ENCODE data around the gene DNAJC7. TPM values are rescaled to one million over a fixed set of nuclear protein-coding genes. Genes with fewer than 3 reads are reported as not detected.

The DNAJC7 gene, protein sequence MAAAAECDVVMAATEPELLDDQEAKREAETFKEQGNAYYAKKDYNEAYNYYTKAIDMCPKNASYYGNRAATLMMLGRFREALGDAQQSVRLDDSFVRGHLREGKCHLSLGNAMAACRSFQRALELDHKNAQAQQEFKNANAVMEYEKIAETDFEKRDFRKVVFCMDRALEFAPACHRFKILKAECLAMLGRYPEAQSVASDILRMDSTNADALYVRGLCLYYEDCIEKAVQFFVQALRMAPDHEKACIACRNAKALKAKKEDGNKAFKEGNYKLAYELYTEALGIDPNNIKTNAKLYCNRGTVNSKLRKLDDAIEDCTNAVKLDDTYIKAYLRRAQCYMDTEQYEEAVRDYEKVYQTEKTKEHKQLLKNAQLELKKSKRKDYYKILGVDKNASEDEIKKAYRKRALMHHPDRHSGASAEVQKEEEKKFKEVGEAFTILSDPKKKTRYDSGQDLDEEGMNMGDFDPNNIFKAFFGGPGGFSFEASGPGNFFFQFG
- 100 to 1,000 TPM in 1 of 6 donors, 10 to 100 TPM in 5; 53.2 to 109 (median 73.5) TPM for total RNA-seq

- TF ChIP-seq POLR2A (IDR thresholded peaks at IDR 0.05) (peak in 2 of 4 donors; percentile 66 to 80), EP300 (IDR thresholded peaks at IDR 0.05) (no peak), POLR2AphosphoS5 (IDR thresholded peaks at IDR 0.05) (peak; percentile 67 to 81), CTCF (IDR thresholded peaks at IDR 0.05) (peak in 4 of 6 experiments; percentile 7 to 28 (median 16))
- H3K9me3 ChIP-seq: no peaks in the 10 kb centered on the region
- H3K4me3 ChIP-seq: peak within 1 kb of the TSS; percentile 59 to 95 (median 80)
- H3K4me1 ChIP-seq: peaks cover 57 to 73% (median 59%) of the 10 kb centered on the region in 4 donors
- H3K36me3 ChIP-seq: peaks cover 0 to 6% (median 3%) of the 10 kb centered on the region in 4 donors
- H3K27ac ChIP-seq: peak within 1 kb of the TSS; percentile 90 to 95 (median 92)
- DNase-seq: peak; percentile 95 to 96
- ATAC-seq (ENCODE audit: low FRiP score in 2 of 2): peak; percentile 97 to 98
- 0% methylated on average over 22 to 52 of the region's 70 CpGs for WGBS, 2 donors
- no peaks in the 10 kb centered on the region for H3K27me3 ChIP-seq
Observed at GRCh38 chr17:42016941-42017865, at the start of gene DNAJC7. DNAJC7 (minus strand) TSS chr17:42017439; CDS start chr17:42017416, 23 bp downstream.

DNA sequence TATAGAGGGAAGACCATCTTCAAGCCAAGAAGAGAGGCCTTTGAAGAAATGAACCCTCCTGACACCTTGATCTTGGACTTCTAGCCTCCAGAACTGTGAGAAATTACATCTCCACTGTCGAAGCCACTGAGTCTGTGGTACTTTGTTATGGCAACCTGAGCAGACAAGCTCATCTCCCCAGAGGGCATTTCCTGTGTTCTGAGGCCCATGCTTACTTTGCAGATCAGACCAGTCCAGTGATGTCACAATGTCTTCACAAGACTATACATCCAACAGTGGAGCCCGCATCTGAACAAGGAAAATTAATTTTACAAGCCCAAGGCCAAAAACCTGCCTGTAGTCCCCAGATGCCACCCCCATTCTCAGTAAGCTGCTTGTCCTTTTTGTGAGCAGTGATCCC, 48.0 kb upstream of the DNAJC7 start:
- H3K4me3 ChIP-seq: no peak overlapping the region
- WGBS, 2 donors: 70 to 75% methylated on average over 2 of the region's 2 CpGs
- no peak overlapping the region for H3K27ac ChIP-seq
- no peaks in the 10 kb centered on the region for H3K36me3 ChIP-seq
- H3K4me1 ChIP-seq: peaks cover 0 to 9% (median 2%) of the 10 kb centered on the region in 4 donors
- no peaks in the 10 kb centered on the region for H3K27me3 ChIP-seq
- TF ChIP-seq POLR2AphosphoS5 (IDR thresholded peaks at IDR 0.05) (no peak), POLR2A (IDR thresholded peaks at IDR 0.05) (no peak), EP300 (IDR thresholded peaks at IDR 0.05) (no peak), CTCF (IDR thresholded peaks at IDR 0.05) (no peak)
- no peaks in the 10 kb centered on the region for H3K9me3 ChIP-seq
- DNase-seq (no peak), ATAC-seq (ENCODE audit: low FRiP score in 2 of 2) (no peak)

DNA sequence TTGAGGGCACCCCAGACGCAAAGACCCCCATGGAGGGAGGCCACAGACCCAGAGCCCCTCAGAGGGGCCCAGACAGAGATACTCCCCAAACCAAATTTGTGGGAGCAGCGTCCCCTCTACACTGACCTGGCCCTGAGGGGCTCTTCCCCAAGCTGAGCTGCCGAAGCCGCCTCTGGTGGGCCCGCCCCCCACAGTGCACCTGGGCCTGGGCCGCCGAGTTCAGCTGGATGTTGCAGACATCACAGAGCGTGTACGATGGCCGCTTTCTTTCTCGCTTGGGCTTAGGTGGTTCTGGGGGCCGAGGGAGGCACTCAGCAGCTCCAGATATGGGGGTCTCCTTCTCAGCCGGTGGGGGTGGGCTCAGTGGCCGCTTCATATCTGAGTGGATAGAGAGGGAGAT, 45.4 kb upstream of the DNAJC7 start:
- no peaks in the 10 kb centered on the region for H3K27me3 ChIP-seq
- peak overlapping the region in 1 of 4 donors; percentile 43 for H3K27ac ChIP-seq
- H3K9me3 ChIP-seq: no peaks in the 10 kb centered on the region
- no peak overlapping the region for H3K4me3 ChIP-seq
- ATAC-seq (ENCODE audit: low FRiP score in 2 of 2) (no peak), DNase-seq (no peak)
- H3K4me1 ChIP-seq: peaks cover 0 to 9% (median 2%) of the 10 kb centered on the region in 4 donors
- WGBS, 2 donors: 88 to 97% methylated on average over 13 to 14 of the region's 14 CpGs
- H3K36me3 ChIP-seq: no peaks in the 10 kb centered on the region
- TF ChIP-seq POLR2AphosphoS5 (IDR thresholded peaks at IDR 0.05) (no peak), EP300 (IDR thresholded peaks at IDR 0.05) (no peak), POLR2A (IDR thresholded peaks at IDR 0.05) (no peak), CTCF (IDR thresholded peaks at IDR 0.05) (no peak)

GRCh38 chr17:42061646-42062487, 44.6 kb upstream of the DNAJC7 start:
- no peak for ATAC-seq (ENCODE audit: low FRiP score in 2 of 2)
- Histone ChIP-seq H3K9me3 (no peaks in the 10 kb centered on the region), H3K4me1 (peaks cover 0 to 9% (median 2%) of the 10 kb centered on the region in 4 donors), H3K4me3 (no peak overlapping the region), H3K36me3 (no peaks in the 10 kb centered on the region), H3K27me3 (no peaks in the 10 kb centered on the region), H3K27ac (no peak overlapping the region)
- DNase-seq: no peak
- WGBS, 2 donors: 63 to 74% methylated on average over 3 to 5 of the region's 5 CpGs
- TF ChIP-seq EP300 (IDR thresholded peaks at IDR 0.05): no peak
- no peak for TF ChIP-seq CTCF (IDR thresholded peaks at IDR 0.05)
- TF ChIP-seq POLR2AphosphoS5 (IDR thresholded peaks at IDR 0.05): no peak
- TF ChIP-seq POLR2A (IDR thresholded peaks at IDR 0.05): no peak

Measured in upper lobe of left lung (tissue), 6 donors.